Mesothelial cell of epicardium (in vitro differentiated cells): ENCODE results near the gene SAMD11. TPM values are rescaled to one million over a fixed set of nuclear protein-coding genes. Genes with fewer than 3 reads are reported as not detected.

ENCODE experiments used
- DNase-seq, 2 experiments: peaks; one replicate each; pipeline ENCODE4 v3.0.0; 2021; ENCODE audit warnings: low spot score in 2 of 2; ENCODE audit not compliant: unreplicated experiment in 2 of 2
- H3K27ac Mint-ChIP-seq: 2 replicates; pipeline ENCODE4 v1.8.0; 2021; ENCODE audit warnings: mixed read lengths
- H3K27me3 Mint-ChIP-seq: 2 replicates; pipeline ENCODE4 v1.8.0; 2021; ENCODE audit warnings: low read depth, mixed read lengths
- H3K36me3 Mint-ChIP-seq: 2 replicates; pipeline ENCODE4 v1.8.0; 2021; ENCODE audit warnings: mixed read lengths
- H3K4me1 Mint-ChIP-seq: 2 replicates; pipeline ENCODE4 v1.8.0; 2021; ENCODE audit warnings: mixed read lengths
- H3K4me3 Mint-ChIP-seq: 2 replicates; pipeline ENCODE4 v1.8.0; 2021; ENCODE audit warnings: mild to moderate bottlenecking, moderate library complexity, mixed read lengths
- H3K9me3 Mint-ChIP-seq: 2 replicates; pipeline ENCODE4 v1.8.0; 2021; ENCODE audit warnings: mixed read lengths
- CTCF ChIP-seq: fragments of 200-600 bp; sonication (generic); IDR thresholded peaks from one replicate; pipeline ENCODE4 v1.5.0; 2021; ENCODE audit warnings: antibody characterized with exemption; ENCODE audit not compliant: unreplicated experiment
- total RNA-seq: library from RNA; stranded (reverse); gene quantifications from 3 replicates; pipeline ENCODE4 v1.2.1, GENCODE V29; 2021

SAMD11 gene
- total RNA-seq, 1 donor from 2014 or later = 313 TPM

GRCh38 chr1:901108-901859 is 22.4 kb upstream of the SAMD11 start:
- Mint-ChIP-seq H3K4me3 (no peak overlapping the region), H3K4me1 (peaks cover 22% of the 10 kb centered on the region), H3K27me3 (peaks cover 38% of the 10 kb centered on the region), H3K9me3 (no peaks in the 10 kb centered on the region), H3K36me3 (peaks cover under 1% of the 10 kb centered on the region), H3K27ac (no peak overlapping the region)
- no peak for DNase-seq
- no peak for TF ChIP-seq CTCF

DNA sequence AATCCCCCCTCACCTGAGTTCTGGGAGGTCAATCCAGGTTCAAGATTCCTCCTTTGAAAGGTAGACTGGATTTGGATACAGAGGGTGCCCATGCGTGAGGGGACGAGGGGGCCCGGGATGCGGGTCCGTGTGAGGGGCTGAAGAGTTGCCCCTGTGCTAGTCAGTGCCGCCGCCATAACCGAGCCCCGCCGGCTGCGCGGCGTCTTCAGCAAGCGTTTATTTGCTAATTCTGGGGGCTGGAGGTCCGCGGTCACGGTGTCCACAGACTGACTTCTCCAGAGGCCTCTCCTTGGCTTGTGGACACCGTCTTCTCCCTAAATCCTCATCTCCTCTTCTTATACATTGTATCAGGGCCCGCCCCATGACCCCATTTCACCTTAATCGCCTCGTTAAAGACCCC is 20.9 kb upstream of the SAMD11 start:
- Mint-ChIP-seq H3K36me3 (peaks cover 2% of the 10 kb centered on the region), H3K4me3 (peak overlapping the region; percentile 52), H3K9me3 (no peaks in the 10 kb centered on the region), H3K27me3 (peaks cover 24% of the 10 kb centered on the region), H3K27ac (no peak overlapping the region), H3K4me1 (peaks cover 27% of the 10 kb centered on the region)
- no peak for TF ChIP-seq CTCF
- no peak for DNase-seq

DNA sequence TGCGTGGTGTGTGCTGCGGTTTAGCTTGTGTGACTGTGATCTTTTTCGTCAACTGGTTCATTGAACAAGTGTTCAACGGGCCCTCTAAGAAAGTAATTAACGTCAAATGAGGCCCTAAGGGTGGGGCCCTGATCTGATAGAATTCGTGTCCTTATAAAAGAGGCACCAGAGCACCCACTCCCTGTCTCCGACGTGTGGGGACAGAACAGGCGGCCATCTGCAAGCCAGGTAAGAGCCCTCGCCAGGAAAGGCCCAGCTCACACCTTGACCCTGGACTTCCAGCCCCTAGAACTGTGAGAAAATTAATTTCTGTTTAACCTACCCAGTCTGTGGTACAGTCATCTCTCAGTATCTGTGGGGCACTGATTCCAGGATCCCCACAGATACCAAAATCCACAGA is 20.4 kb upstream of the SAMD11 start:
- Mint-ChIP-seq H3K4me3 (peak overlapping the region; percentile 52), H3K27ac (no peak overlapping the region), H3K27me3 (peaks cover 19% of the 10 kb centered on the region), H3K9me3 (no peaks in the 10 kb centered on the region), H3K36me3 (peaks cover 4% of the 10 kb centered on the region), H3K4me1 (peaks cover 28% of the 10 kb centered on the region)
- DNase-seq = no peak
- no peak for TF ChIP-seq CTCF

DNA sequence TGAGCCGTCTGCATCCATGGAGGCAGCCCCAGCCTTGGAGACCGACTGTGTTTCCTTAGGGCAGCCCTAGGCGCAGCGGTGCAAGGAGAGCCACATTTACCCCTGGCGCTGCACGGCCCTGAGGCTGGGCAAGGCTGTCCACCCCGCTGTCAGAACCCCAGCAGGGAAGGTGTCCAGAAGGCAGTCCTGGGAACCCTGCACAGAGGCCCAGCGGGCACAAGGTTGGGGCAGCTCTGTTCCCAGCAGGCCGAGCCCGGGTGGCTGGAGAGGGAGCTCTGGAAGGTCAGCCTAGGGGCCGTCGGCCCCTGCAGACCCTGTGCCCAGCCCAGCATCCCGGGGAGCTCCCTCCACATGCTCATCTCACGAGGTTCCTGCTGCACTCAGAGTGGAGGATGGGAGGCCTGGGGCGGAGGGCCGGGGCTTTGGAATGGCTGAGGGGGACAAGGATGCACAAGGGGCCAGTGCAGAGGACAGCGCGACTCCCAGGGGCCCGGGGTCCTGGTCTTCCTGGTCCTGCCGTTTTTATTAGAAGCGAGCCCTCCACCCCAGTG is 19.9 kb upstream of the SAMD11 start:
- peaks cover 28% of the 10 kb centered on the region for H3K4me1 Mint-ChIP-seq
- H3K4me3 Mint-ChIP-seq = peak overlapping the region; percentile 52
- peaks cover 14% of the 10 kb centered on the region for H3K27me3 Mint-ChIP-seq
- no peak overlapping the region for H3K27ac Mint-ChIP-seq
- no peak for TF ChIP-seq CTCF
- no peaks in the 10 kb centered on the region for H3K9me3 Mint-ChIP-seq
- peaks cover 4% of the 10 kb centered on the region for H3K36me3 Mint-ChIP-seq
- no peak for DNase-seq

- DNase-seq = peak; percentile 75 to 95
- H3K27ac Mint-ChIP-seq = peak overlapping the region; percentile 64
- H3K27me3 Mint-ChIP-seq = peaks cover 14% of the 10 kb centered on the region
- H3K36me3 Mint-ChIP-seq = peaks cover 4% of the 10 kb centered on the region
- H3K4me3 Mint-ChIP-seq = peak overlapping the region; percentile 78
- peak; percentile 95 for TF ChIP-seq CTCF
- H3K4me1 Mint-ChIP-seq = peaks cover 28% of the 10 kb centered on the region
- H3K9me3 Mint-ChIP-seq = no peaks in the 10 kb centered on the region
These were observed 19.3 kb upstream of the SAMD11 start for GRCh38 chr1:904310-904950.
